Measurements from ENCODE around the gene ATP5F1A.

Gene ATP5F1A

DNA sequence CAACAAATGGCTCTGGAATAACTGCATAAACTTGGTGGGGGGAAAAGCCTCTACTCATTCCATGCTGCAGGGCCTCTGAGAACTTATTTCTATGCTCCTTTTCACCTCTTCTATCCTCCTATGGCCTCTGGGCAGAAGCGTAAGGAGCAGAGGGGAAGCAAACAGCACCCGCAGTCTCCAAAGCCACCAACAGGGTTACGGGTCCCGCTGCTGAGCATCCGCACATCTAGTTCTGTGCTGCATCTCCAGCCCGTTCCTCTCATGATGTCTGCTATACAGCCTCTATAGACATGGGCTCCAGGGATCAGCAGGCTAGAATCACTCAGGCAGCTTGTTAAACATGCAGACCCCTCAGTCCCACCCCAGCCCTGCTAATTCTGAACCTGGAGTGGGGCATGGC is 52.0 kb downstream of the ATP5F1A start:
- no peaks in the 10 kb centered on the region for H3K9me3 ChIP-seq (ENCODE audit: severe bottlenecking)
- DNase-seq (ENCODE audit: low spot score) (no peak), ATAC-seq (ENCODE audit: low read depth) (no peak)

DNA sequence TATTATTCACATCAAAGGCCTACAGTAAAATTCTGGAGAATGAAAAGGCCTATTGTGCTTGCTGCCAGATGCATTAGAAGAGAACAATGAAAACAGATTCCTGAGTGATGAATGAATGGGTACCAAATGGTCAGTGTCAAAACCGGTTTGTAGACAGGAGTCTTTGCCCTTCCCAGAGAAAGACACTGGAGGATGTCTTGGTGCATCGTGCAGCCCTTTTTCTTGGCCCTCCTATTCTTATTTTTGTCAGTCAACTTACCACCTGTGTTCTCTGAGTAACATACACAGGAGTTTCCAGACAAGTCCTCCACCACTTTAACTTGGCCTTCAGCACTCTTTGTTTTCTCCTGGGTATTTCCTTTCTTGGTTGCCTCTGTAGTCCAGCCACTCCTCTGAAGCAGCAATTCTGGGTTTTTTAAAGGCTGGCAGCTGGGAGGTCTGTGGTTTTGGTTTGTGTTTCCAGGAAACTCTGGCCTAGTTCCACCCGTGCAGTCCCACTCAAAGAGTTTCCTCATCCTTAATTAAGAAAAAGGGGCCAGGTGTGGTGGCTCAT is 55.4 kb downstream of the ATP5F1A start:
- Histone ChIP-seq H3K4me3 (ENCODE audit: severe bottlenecking) (no peak overlapping the region), H3K36me3 (ENCODE audit: low read depth) (0 out of 2 replicates have a peak, but pooled peaks cover 3% of the 10 kb centered on the region), H3K9me3 (ENCODE audit: severe bottlenecking) (no peaks in the 10 kb centered on the region), H3K27me3 (ENCODE audit: insufficient read depth, poor library complexity, severe bottlenecking) (no peaks in the 10 kb centered on the region), H3K4me1 (ENCODE audit: insufficient read depth, poor library complexity, severe bottlenecking) (peaks cover 7% of the 10 kb centered on the region), H3K27ac (ENCODE audit: poor library complexity, severe bottlenecking) (peak overlapping the region; percentile 53)
- ATAC-seq (ENCODE audit: low read depth) (peak; percentile 91), DNase-seq (ENCODE audit: low spot score) (no peak)
- TF ChIP-seq, protein P1, sequence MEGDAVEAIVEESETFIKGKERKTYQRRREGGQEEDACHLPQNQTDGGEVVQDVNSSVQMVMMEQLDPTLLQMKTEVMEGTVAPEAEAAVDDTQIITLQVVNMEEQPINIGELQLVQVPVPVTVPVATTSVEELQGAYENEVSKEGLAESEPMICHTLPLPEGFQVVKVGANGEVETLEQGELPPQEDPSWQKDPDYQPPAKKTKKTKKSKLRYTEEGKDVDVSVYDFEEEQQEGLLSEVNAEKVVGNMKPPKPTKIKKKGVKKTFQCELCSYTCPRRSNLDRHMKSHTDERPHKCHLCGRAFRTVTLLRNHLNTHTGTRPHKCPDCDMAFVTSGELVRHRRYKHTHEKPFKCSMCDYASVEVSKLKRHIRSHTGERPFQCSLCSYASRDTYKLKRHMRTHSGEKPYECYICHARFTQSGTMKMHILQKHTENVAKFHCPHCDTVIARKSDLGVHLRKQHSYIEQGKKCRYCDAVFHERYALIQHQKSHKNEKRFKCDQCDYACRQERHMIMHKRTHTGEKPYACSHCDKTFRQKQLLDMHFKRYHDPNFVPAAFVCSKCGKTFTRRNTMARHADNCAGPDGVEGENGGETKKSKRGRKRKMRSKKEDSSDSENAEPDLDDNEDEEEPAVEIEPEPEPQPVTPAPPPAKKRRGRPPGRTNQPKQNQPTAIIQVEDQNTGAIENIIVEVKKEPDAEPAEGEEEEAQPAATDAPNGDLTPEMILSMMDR (IDR thresholded peaks at IDR 0.05; ENCODE audit: poor library complexity, severe bottlenecking): no peak

More for the DNA sequence above, 52.0 kb downstream of the ATP5F1A start:
- H3K27me3 ChIP-seq (ENCODE audit: insufficient read depth, poor library complexity, severe bottlenecking): no peaks in the 10 kb centered on the region
- H3K27ac ChIP-seq (ENCODE audit: poor library complexity, severe bottlenecking): no peak overlapping the region
- H3K4me1 ChIP-seq (ENCODE audit: insufficient read depth, poor library complexity, severe bottlenecking): peaks cover 7% of the 10 kb centered on the region
- H3K4me3 ChIP-seq (ENCODE audit: severe bottlenecking): no peak overlapping the region
- H3K36me3 ChIP-seq (ENCODE audit: low read depth): no peaks in the 10 kb centered on the region
- TF ChIP-seq, protein P1 (IDR thresholded peaks at IDR 0.05; ENCODE audit: poor library complexity, severe bottlenecking): no peak

DNA sequence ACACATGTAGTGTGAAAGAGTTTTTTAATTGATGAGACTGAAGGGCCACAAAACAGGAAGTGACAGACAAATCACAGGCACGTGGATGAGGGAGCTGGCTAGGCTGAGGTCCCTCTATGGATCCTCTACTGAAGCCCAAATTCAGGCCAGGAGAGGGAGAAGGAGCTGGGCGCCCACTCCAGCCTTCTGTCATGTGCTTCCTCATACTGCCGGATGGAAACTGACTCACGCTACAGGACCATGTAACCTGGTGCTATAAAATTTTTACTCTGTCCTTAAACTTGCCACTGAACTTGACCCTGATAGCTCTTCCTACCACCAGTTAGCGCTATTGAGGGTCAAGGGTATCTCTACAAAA is 57.4 kb downstream of the ATP5F1A start:
- peaks cover 7% of the 10 kb centered on the region for H3K4me1 ChIP-seq (ENCODE audit: insufficient read depth, poor library complexity, severe bottlenecking)
- no peaks in the 10 kb centered on the region for H3K9me3 ChIP-seq (ENCODE audit: severe bottlenecking)
- no peak overlapping the region for H3K4me3 ChIP-seq (ENCODE audit: severe bottlenecking)
- H3K36me3 ChIP-seq (ENCODE audit: low read depth): 0 out of 2 replicates have a peak, but pooled peaks cover 3% of the 10 kb centered on the region
- TF ChIP-seq, protein P1 (IDR thresholded peaks at IDR 0.05; ENCODE audit: poor library complexity, severe bottlenecking): no peak
- ATAC-seq (ENCODE audit: low read depth): no peak
- no peak for DNase-seq (ENCODE audit: low spot score)
- no peaks in the 10 kb centered on the region for H3K27me3 ChIP-seq (ENCODE audit: insufficient read depth, poor library complexity, severe bottlenecking)
- no peak overlapping the region for H3K27ac ChIP-seq (ENCODE audit: poor library complexity, severe bottlenecking)

DNA sequence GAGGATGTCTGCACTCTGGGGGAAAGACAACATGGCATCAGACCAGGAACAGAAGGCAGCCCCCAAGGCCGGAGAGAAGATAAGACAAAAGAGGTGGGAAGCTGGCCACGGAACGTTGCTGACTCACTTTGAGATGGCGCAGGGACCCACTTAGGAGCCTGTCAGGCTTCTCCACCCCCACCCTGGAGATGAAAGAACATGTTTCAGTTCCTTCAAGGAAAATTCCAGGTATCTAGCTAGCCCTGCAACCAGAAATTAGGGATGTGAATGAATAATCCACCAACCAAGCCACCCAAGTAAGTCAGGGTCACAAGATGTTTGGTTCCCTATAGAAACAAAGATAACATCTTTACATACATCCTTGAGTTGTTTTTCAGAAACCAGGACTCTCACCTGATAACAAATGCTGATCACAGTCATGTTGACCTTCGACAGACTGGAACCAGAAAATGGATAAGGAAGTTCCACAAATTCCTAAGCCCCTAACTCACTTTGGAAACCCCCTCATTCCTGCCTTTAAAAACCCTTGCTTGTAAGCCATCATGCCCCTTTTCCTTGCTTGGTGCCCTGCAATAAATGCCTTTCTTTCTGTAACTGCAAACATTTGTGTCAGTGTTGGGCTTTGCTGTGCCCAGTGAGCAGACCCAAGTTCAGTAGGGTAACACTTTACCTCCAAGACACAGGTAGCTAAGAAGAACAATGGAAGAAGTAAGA is 57.9 kb downstream of the ATP5F1A start:
- DNase-seq (ENCODE audit: low spot score) (no peak), ATAC-seq (ENCODE audit: low read depth) (no peak)
- H3K9me3 ChIP-seq (ENCODE audit: severe bottlenecking): no peaks in the 10 kb centered on the region
- H3K36me3 ChIP-seq (ENCODE audit: low read depth): 0 out of 2 replicates have a peak, but pooled peaks cover 3% of the 10 kb centered on the region
- no peak overlapping the region for H3K4me3 ChIP-seq (ENCODE audit: severe bottlenecking)
- TF ChIP-seq, protein P1 (IDR thresholded peaks at IDR 0.05; ENCODE audit: poor library complexity, severe bottlenecking): no peak
- no peaks in the 10 kb centered on the region for H3K27me3 ChIP-seq (ENCODE audit: insufficient read depth, poor library complexity, severe bottlenecking)
- H3K4me1 ChIP-seq (ENCODE audit: insufficient read depth, poor library complexity, severe bottlenecking): peaks cover 7% of the 10 kb centered on the region
- H3K27ac ChIP-seq (ENCODE audit: poor library complexity, severe bottlenecking): no peak overlapping the region
